SU-DHL-6 (cell line): ENCODE data around the gene ATOSA.

Source experiments
- EZH2phosphoT487 ChIP-seq: fragments of 200-600 bp; sonication (generic), shearing (Covaris generic); conservative IDR thresholded peaks from 2 replicates; pipeline ENCODE4 v1.6.1; 2018; ENCODE audit warnings: mild to moderate bottlenecking, antibody characterized with exemption, low read length, moderate library complexity, mixed read lengths
- TF ChIP-seq, protein P1 (sequence below): fragments of 200-600 bp; sonication (generic); IDR thresholded peaks from one replicate; pipeline ENCODE4 v1.5.1; 2017; ENCODE audit warnings: antibody characterized with exemption, mild to moderate bottlenecking, low read length, moderate library complexity; ENCODE audit not compliant: insufficient read depth, poor library complexity, severe bottlenecking

DNA sequence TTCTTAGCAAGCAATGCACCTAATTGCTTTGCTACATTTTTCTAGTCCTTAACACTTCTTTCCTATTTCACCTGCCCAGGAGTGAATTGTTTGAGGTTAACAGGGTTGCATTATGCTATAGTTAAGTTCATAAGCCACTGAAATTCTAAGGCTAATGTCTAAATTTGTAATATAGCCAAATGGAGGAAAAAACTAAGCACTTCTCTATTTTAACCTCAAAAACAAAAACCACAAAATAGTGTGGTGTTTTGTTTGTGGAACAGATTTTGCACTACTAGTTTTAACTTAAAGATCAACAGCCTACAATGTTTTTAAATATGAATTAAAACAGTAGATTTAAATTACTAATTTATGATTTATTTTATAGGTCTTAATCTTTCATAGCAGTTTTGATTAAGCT is 5.5 kb downstream of the ATOSA start:
- TF ChIP-seq, protein P1, sequence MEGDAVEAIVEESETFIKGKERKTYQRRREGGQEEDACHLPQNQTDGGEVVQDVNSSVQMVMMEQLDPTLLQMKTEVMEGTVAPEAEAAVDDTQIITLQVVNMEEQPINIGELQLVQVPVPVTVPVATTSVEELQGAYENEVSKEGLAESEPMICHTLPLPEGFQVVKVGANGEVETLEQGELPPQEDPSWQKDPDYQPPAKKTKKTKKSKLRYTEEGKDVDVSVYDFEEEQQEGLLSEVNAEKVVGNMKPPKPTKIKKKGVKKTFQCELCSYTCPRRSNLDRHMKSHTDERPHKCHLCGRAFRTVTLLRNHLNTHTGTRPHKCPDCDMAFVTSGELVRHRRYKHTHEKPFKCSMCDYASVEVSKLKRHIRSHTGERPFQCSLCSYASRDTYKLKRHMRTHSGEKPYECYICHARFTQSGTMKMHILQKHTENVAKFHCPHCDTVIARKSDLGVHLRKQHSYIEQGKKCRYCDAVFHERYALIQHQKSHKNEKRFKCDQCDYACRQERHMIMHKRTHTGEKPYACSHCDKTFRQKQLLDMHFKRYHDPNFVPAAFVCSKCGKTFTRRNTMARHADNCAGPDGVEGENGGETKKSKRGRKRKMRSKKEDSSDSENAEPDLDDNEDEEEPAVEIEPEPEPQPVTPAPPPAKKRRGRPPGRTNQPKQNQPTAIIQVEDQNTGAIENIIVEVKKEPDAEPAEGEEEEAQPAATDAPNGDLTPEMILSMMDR: no peak
- no peak for TF ChIP-seq EZH2phosphoT487
